ENCODE data around the gene SNX9.
"Not testable (repeated sequence)": the region's sequence is repeated elsewhere in the genome, so short reads cannot be mapped to it uniquely, and the experiment has no call there.

SNX9 gene

DNA sequence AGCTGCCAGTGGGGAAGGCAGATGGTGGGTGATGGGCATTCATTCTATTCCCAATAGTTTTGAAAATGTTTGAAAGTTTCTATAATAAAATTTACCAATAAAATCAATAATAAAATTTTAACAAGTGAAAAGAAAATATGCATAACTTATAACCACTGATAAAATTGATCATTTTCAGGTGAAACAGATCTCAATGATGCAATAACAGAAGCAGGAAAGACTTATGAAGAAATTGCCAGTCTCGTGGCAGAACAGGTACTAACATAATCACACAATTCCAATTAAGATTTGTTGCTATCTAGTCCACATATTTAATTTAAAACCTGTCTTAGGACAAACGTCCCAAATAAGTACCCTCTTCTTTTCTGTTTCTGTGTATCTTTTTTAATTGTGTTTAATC lies 112.7 kb downstream of the SNX9 start:
- H3K9ac ChIP-seq (ENCODE audit: low read length) = no peak overlapping the region
- H3K9me3 ChIP-seq (ENCODE audit: low read length) = no peaks in the 10 kb centered on the region
- no peak overlapping the region for H3K4me2 ChIP-seq (ENCODE audit: low read length)
- H4K20me1 ChIP-seq (ENCODE audit: insufficient read depth, low read length) = no peaks in the 10 kb centered on the region
- H3K27ac ChIP-seq (ENCODE audit: low read depth, low read length, poor library complexity, severe bottlenecking) = no peak overlapping the region
- H3F3A ChIP-seq (ENCODE audit: insufficient read depth, low read length) = no peaks in the 10 kb centered on the region
- no peak overlapping the region for H2AFZ ChIP-seq (ENCODE audit: low read length)
- H3K27me3 ChIP-seq (ENCODE audit: insufficient read depth, low read length) = no peaks in the 10 kb centered on the region
- no peaks in the 10 kb centered on the region for H3K36me3 ChIP-seq (ENCODE audit: insufficient read depth, low read length)
- H3K4me3 ChIP-seq (ENCODE audit: low read depth, low read length, poor library complexity, severe bottlenecking) = no peak overlapping the region
- no peaks in the 10 kb centered on the region for H3K9me2 ChIP-seq (ENCODE audit: low read depth, low read length)
- no peak for TF ChIP-seq CTCF (IDR thresholded peaks at IDR 0.05; ENCODE audit: low read length)
- TF ChIP-seq EZH2 (IDR thresholded peaks at IDR 0.05; ENCODE audit: borderline replicate concordance, low read length) = no peak
- no peaks in the 10 kb centered on the region for H3K4me1 ChIP-seq (ENCODE audit: insufficient read depth, low read length, severe bottlenecking)
- no peaks in the 10 kb centered on the region for H3K79me2 ChIP-seq (ENCODE audit: insufficient read depth, low read length)

DNA sequence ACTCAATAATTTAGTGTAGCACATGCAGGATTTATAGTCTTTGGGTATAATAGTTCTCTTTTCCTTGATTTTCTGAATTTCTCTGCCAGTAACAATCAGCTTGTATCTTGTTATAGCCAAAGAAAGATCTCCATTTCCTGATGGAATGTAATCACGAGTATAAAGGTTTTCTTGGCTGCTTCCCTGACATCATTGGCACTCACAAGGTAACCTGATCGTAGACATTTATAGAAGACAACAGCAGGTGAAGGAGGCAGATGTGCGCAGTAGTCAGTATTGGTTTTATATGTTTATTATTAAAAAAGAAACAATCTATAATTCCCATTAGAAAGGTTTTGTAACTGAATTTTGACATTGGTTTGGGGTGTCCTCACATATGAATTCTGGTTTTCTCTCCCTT lies 114.3 kb downstream of the SNX9 start:
- H3K36me3 ChIP-seq (ENCODE audit: insufficient read depth, low read length) = no peaks in the 10 kb centered on the region
- H3K79me2 ChIP-seq (ENCODE audit: insufficient read depth, low read length) = no peaks in the 10 kb centered on the region
- TF ChIP-seq CTCF (IDR thresholded peaks at IDR 0.05; ENCODE audit: low read length) = no peak
- no peak for TF ChIP-seq EZH2 (IDR thresholded peaks at IDR 0.05; ENCODE audit: borderline replicate concordance, low read length)
- H2AFZ ChIP-seq (ENCODE audit: low read length) = no peak overlapping the region
- no peaks in the 10 kb centered on the region for H3K9me3 ChIP-seq (ENCODE audit: low read length)
- H3K27ac ChIP-seq (ENCODE audit: low read depth, low read length, poor library complexity, severe bottlenecking) = no peak overlapping the region
- no peaks in the 10 kb centered on the region for H3K4me1 ChIP-seq (ENCODE audit: insufficient read depth, low read length, severe bottlenecking)
- H3K27me3 ChIP-seq (ENCODE audit: insufficient read depth, low read length) = no peaks in the 10 kb centered on the region
- no peak overlapping the region for H3K4me3 ChIP-seq (ENCODE audit: low read depth, low read length, poor library complexity, severe bottlenecking)
- no peaks in the 10 kb centered on the region for H4K20me1 ChIP-seq (ENCODE audit: insufficient read depth, low read length)
- no peak overlapping the region for H3K9ac ChIP-seq (ENCODE audit: low read length)
- no peaks in the 10 kb centered on the region for H3K9me2 ChIP-seq (ENCODE audit: low read depth, low read length)
- no peak overlapping the region for H3K4me2 ChIP-seq (ENCODE audit: low read length)
- no peaks in the 10 kb centered on the region for H3F3A ChIP-seq (ENCODE audit: insufficient read depth, low read length)

GRCh38 chr6:157937916-157938315 lies 114.9 kb downstream of the SNX9 start:
- Histone ChIP-seq H3K27me3 (ENCODE audit: insufficient read depth, low read length) (no peaks in the 10 kb centered on the region), H3K9ac (ENCODE audit: low read length) (no peak overlapping the region), H3F3A (ENCODE audit: insufficient read depth, low read length) (no peaks in the 10 kb centered on the region)

GRCh38 chr6:157940375-157941036 lies 117.5 kb downstream of the SNX9 start:
- not testable (repeated sequence) for H4K20me1 ChIP-seq (ENCODE audit: insufficient read depth, low read length); H3K4me2 ChIP-seq (ENCODE audit: low read length); H3K4me1 ChIP-seq (ENCODE audit: insufficient read depth, low read length, severe bottlenecking); H3F3A ChIP-seq (ENCODE audit: insufficient read depth, low read length); H3K9me3 ChIP-seq (ENCODE audit: low read length); H3K4me3 ChIP-seq (ENCODE audit: low read depth, low read length, poor library complexity, severe bottlenecking); H2AFZ ChIP-seq (ENCODE audit: low read length); H3K9me2 ChIP-seq (ENCODE audit: low read depth, low read length); H3K27me3 ChIP-seq (ENCODE audit: insufficient read depth, low read length); H3K9ac ChIP-seq (ENCODE audit: low read length); H3K36me3 ChIP-seq (ENCODE audit: insufficient read depth, low read length); H3K79me2 ChIP-seq (ENCODE audit: insufficient read depth, low read length); H3K27ac ChIP-seq (ENCODE audit: low read depth, low read length, poor library complexity, severe bottlenecking)

More at GRCh38 chr6:157937916-157938315, 114.9 kb downstream of the SNX9 start:
- no peaks in the 10 kb centered on the region for H3K79me2 ChIP-seq (ENCODE audit: insufficient read depth, low read length)
- H3K27ac ChIP-seq (ENCODE audit: low read depth, low read length, poor library complexity, severe bottlenecking) = no peak overlapping the region
- no peak overlapping the region for H2AFZ ChIP-seq (ENCODE audit: low read length)
- H3K4me1 ChIP-seq (ENCODE audit: insufficient read depth, low read length, severe bottlenecking) = no peaks in the 10 kb centered on the region
- H3K4me3 ChIP-seq (ENCODE audit: low read depth, low read length, poor library complexity, severe bottlenecking) = no peak overlapping the region
- H3K9me2 ChIP-seq (ENCODE audit: low read depth, low read length) = no peaks in the 10 kb centered on the region
- TF ChIP-seq EZH2 (IDR thresholded peaks at IDR 0.05; ENCODE audit: borderline replicate concordance, low read length) (no peak), CTCF (IDR thresholded peaks at IDR 0.05; ENCODE audit: low read length) (no peak)
- H3K36me3 ChIP-seq (ENCODE audit: insufficient read depth, low read length) = no peaks in the 10 kb centered on the region
- no peaks in the 10 kb centered on the region for H3K9me3 ChIP-seq (ENCODE audit: low read length)
- no peak overlapping the region for H3K4me2 ChIP-seq (ENCODE audit: low read length)
- no peaks in the 10 kb centered on the region for H4K20me1 ChIP-seq (ENCODE audit: insufficient read depth, low read length)
